ENCODE measurements around the gene ANXA11. TPM values are rescaled to one million over a fixed set of nuclear protein-coding genes. Genes with fewer than 3 reads are reported as not detected.
"Not testable (repeated sequence)": the region's sequence is repeated elsewhere in the genome, so short reads cannot be mapped to it uniquely, and the experiment has no call there.

ANXA11 gene
- 100 to 1,000 TPM in 1 of 3 donors, 10 to 100 TPM in 2; 83.3 to 102 (median 93.4) TPM for total RNA-seq

DNA sequence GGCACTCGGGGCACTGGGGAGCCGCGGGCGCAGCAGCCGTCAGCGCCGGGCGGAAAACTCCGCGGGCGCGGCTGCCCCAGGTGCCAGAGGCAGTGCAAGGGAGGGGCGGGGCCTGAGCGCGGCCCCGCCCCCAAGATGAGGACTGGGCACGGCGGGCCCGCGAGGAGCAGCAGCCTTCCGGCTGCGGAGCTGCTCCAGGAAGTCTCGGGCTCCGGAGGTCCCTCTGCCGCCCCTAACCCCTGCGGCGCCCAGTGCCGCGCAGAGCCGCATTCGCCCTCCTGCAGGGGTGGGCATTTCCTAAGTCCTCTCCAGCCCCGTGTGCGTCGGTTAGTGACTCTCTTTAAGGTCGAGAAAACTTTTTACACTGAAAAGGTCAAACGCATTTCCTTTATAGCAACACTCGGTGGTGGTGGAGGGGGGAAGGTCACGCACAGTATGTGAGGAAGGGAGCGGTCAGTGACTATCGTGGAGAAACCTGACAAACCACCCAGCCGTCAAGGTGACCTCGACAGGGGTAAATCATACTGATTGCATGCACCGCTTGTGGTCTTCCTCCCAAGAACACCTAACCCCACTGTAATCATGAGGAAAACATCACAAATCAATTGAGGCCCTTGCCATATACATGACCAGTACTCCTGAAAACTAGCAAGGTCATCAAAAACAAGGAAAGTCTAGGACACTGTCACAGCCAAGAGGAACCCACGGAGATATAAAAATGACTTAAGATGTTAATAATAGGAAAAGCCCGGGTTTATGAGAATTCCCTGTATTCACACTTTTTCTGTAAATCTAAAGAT lies at the start of gene ANXA11:
Gene ANXA11 (minus strand): TSS at position 61 of the 800 bp plus-strand sequence. CDS start 32,676 bp downstream, outside the sequence.
- Histone ChIP-seq H3K36me3 (no peaks in the 10 kb centered on the region), H3K9me3 (no peaks in the 10 kb centered on the region), H3K4me3 (peak within 1 kb of the TSS; percentile 78 to 94 (median 92)), H3K27me3 (no peaks in the 10 kb centered on the region), H3K27ac (peak within 1 kb of the TSS; percentile 97 to 98), H3K4me1 (peaks cover 0 to 16% of the 10 kb centered on the region in 2 donors)
- peak; percentile 69 to 73 for DNase-seq (ENCODE audit: low spot score in 2 of 2)
- TF ChIP-seq, protein P1, sequence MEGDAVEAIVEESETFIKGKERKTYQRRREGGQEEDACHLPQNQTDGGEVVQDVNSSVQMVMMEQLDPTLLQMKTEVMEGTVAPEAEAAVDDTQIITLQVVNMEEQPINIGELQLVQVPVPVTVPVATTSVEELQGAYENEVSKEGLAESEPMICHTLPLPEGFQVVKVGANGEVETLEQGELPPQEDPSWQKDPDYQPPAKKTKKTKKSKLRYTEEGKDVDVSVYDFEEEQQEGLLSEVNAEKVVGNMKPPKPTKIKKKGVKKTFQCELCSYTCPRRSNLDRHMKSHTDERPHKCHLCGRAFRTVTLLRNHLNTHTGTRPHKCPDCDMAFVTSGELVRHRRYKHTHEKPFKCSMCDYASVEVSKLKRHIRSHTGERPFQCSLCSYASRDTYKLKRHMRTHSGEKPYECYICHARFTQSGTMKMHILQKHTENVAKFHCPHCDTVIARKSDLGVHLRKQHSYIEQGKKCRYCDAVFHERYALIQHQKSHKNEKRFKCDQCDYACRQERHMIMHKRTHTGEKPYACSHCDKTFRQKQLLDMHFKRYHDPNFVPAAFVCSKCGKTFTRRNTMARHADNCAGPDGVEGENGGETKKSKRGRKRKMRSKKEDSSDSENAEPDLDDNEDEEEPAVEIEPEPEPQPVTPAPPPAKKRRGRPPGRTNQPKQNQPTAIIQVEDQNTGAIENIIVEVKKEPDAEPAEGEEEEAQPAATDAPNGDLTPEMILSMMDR (IDR thresholded peaks at IDR 0.05) = peak in 1 of 3 donors; percentile 14
- TF ChIP-seq POLR2AphosphoS5 (IDR thresholded peaks at IDR 0.05) (peak; percentile 66 to 85 (median 77)), POLR2A (IDR thresholded peaks at IDR 0.05) (peak; percentile 84)
- intact Hi-C loops (cut with DNase I; ENCODE audit: low total_unique reads) = no loop called here

DNA sequence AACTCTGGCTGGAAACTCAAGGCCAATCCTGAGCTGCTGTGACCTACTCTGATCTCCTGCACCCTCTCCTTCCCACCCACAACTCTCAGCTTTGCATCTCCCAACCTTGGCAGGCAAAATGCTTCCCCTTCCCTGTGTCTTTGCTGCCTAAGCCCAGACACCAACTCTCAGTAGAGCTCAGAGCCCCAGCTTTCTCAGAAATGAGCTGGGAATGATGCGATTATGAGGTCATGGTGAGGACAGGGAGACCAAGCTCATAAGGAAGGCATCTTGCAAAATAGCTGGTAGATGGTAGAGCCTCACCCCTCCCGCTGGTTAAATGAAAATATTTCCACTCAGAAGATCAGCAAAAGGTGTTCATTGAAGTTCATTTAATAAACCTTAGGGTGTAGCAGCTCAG lies 49.4 kb upstream of the ANXA11 start:
- H3K9me3 ChIP-seq; H3K4me1 ChIP-seq; H3K36me3 ChIP-seq; H3K27ac ChIP-seq; DNase-seq (ENCODE audit: low spot score in 2 of 2); H3K4me3 ChIP-seq; H3K27me3 ChIP-seq; intact Hi-C loops (cut with DNase I; ENCODE audit: low total_unique reads): not testable (repeated sequence)

DNA sequence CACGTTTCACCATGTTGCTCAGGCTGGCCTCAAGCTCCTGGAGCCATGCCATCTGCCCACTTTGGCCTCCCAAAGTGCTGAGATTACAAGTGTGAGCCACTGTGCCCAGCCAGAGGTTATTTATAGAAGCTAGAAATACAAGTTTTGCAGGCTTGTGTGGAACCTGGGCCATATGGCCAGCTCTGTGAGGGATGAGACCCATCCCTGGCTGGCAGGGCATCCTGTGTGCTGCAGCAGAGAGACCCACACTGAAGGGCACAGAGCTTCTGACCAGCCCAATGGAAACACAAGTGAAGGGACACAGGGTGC lies 48.6 kb upstream of the ANXA11 start:
- H3K27ac ChIP-seq; H3K9me3 ChIP-seq; intact Hi-C loops (cut with DNase I; ENCODE audit: low total_unique reads); DNase-seq (ENCODE audit: low spot score in 2 of 2); H3K36me3 ChIP-seq; H3K4me1 ChIP-seq; H3K4me3 ChIP-seq; H3K27me3 ChIP-seq: not testable (repeated sequence)

- Histone ChIP-seq H3K27ac (no peak overlapping the region), H3K36me3 (no peaks in the 10 kb centered on the region), H3K9me3 (no peaks in the 10 kb centered on the region), H3K4me3 (no peak overlapping the region), H3K27me3 (no peaks in the 10 kb centered on the region), H3K4me1 (no peaks in the 10 kb centered on the region)
- DNase-seq (ENCODE audit: low spot score in 2 of 2) = no peak
- TF ChIP-seq POLR2A (IDR thresholded peaks at IDR 0.05) (no peak), POLR2AphosphoS5 (IDR thresholded peaks at IDR 0.05) (no peak)
- TF ChIP-seq, protein P1 (IDR thresholded peaks at IDR 0.05) = no peak
- intact Hi-C loops (cut with DNase I; ENCODE audit: low total_unique reads) = no loop called here
Measured at GRCh38 chr10:80253266-80253962, 48.1 kb upstream of the ANXA11 start.

DNA sequence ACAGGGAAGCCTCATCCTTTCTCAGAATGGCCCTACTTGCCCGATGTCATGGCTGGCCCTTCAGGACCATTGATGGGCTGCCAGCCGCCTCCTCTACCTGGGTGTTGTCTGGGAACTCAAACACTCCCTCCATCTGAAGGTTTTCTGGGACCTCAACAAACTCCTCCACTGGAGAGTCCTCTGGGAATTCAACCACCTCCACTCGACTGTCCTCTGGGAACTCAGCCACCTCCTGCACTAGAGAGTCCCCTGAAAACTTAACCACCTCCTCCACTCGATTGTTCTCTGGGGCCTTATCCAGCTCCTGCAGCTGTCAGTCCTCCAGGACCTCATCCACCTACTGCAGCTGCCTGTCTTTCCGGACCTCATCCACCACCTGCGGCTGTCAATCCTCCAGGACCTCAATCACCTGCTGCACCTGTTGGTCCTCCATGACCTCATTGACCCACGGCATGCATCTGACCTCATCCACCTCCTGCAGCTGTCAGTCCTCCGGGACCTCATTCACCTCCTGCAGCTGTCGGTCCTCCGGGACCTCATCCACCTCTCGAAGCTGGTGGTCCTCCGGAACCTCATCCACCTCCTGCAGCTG lies 47.1 kb upstream of the ANXA11 start:
- H3K36me3 ChIP-seq = no peaks in the 10 kb centered on the region
- no peak overlapping the region for H3K4me3 ChIP-seq
- intact Hi-C loops (cut with DNase I; ENCODE audit: low total_unique reads) = no loop called here
- TF ChIP-seq, protein P1 (IDR thresholded peaks at IDR 0.05) = no peak
- no peak for TF ChIP-seq POLR2A (IDR thresholded peaks at IDR 0.05)
- TF ChIP-seq POLR2AphosphoS5 (IDR thresholded peaks at IDR 0.05) = no peak
- no peaks in the 10 kb centered on the region for H3K4me1 ChIP-seq
- no peaks in the 10 kb centered on the region for H3K9me3 ChIP-seq
- H3K27me3 ChIP-seq = no peaks in the 10 kb centered on the region
- H3K27ac ChIP-seq = no peak overlapping the region
- DNase-seq (ENCODE audit: low spot score in 2 of 2) = no peak

- H3K27ac ChIP-seq; intact Hi-C loops (cut with DNase I; ENCODE audit: low total_unique reads): not testable (repeated sequence)
Measured at GRCh38 chr10:80251703-80252280, 46.5 kb upstream of the ANXA11 start.

DNA sequence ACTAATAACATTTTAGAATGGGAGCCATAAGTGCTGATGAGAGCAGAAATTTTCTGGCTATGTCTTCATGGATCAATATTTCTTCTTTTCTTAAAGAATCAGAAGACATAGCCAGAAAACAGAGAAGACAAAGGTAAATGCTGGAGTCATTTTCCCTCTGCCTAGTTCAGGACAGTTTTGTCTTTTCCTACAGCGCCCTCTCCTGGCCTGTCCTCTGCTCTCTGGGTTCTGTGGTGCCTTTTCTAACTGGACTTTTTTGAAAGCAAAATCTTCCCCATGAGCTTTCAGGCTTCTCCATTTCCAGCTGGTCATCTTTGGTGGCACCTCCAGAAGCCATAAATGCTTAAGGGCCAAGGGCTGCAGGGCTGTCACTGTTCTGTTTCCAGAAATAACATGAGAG lies 45.1 kb upstream of the ANXA11 start:
- H3K4me1 ChIP-seq; H3K9me3 ChIP-seq; H3K27me3 ChIP-seq; intact Hi-C loops (cut with DNase I; ENCODE audit: low total_unique reads); H3K36me3 ChIP-seq; H3K27ac ChIP-seq; DNase-seq (ENCODE audit: low spot score in 2 of 2); H3K4me3 ChIP-seq: not testable (repeated sequence)

More at GRCh38 chr10:80251703-80252280, 46.5 kb upstream of the ANXA11 start:
- H3K36me3 ChIP-seq; H3K27me3 ChIP-seq; H3K4me1 ChIP-seq; H3K4me3 ChIP-seq; H3K9me3 ChIP-seq; DNase-seq (ENCODE audit: low spot score in 2 of 2): not testable (repeated sequence)

GRCh38 chr10:80249906-80250305 lies 44.6 kb upstream of the ANXA11 start:
- intact Hi-C loops (cut with DNase I; ENCODE audit: low total_unique reads) = not testable (repeated sequence)

GRCh38 chr10:80247611-80248010 lies 42.3 kb upstream of the ANXA11 start:
- H3K9me3 ChIP-seq; intact Hi-C loops (cut with DNase I; ENCODE audit: low total_unique reads); H3K4me1 ChIP-seq; DNase-seq (ENCODE audit: low spot score in 2 of 2); H3K4me3 ChIP-seq; H3K27ac ChIP-seq; H3K36me3 ChIP-seq; H3K27me3 ChIP-seq: not testable (repeated sequence)

More at GRCh38 chr10:80249906-80250305, 44.6 kb upstream of the ANXA11 start:
- not testable (repeated sequence) for H3K4me1 ChIP-seq; H3K27ac ChIP-seq; H3K9me3 ChIP-seq; H3K27me3 ChIP-seq; DNase-seq (ENCODE audit: low spot score in 2 of 2); H3K4me3 ChIP-seq; H3K36me3 ChIP-seq

Data from breast epithelium (tissue), 4 donors.